ENCODE results near the gene ARPP19.

ARPP19 gene

GRCh38 chr15:52509500-52510245 is 59.2 kb downstream of the ARPP19 start:
- no peak for DNase-seq

- DNase-seq, result no peak
Observed at GRCh38 chr15:52506549-52506948, 62.3 kb downstream of the ARPP19 start.

GRCh38 chr15:52505151-52505550 is 63.7 kb downstream of the ARPP19 start:
- no peak for DNase-seq

- no peak for DNase-seq
Observed at GRCh38 chr15:52503788-52504496, 64.9 kb downstream of the ARPP19 start.

- DNase-seq, result no peak
Observed at GRCh38 chr15:52502608-52503007, 66.2 kb downstream of the ARPP19 start.

GRCh38 chr15:52499506-52499905 is 69.3 kb downstream of the ARPP19 start:
- no peak for DNase-seq

GRCh38 chr15:52498706-52499105 is 70.1 kb downstream of the ARPP19 start:
- no peak for DNase-seq

All from activated effector memory CD4-positive, alpha-beta T cell treated with anti-CD3 and anti-CD28 coated beads, Interleukin-2, amount 50 U/mL, for 16 hours (primary cell).